ENCODE results near the gene PUS7.
A peak's percentile ranks its signal among the peaks of the same experiment; 100 is the strongest.
"Not testable (repeated sequence)": the region's sequence is repeated elsewhere in the genome, so short reads cannot be mapped to it uniquely, and the experiment has no call there.

The PUS7 gene

DNA sequence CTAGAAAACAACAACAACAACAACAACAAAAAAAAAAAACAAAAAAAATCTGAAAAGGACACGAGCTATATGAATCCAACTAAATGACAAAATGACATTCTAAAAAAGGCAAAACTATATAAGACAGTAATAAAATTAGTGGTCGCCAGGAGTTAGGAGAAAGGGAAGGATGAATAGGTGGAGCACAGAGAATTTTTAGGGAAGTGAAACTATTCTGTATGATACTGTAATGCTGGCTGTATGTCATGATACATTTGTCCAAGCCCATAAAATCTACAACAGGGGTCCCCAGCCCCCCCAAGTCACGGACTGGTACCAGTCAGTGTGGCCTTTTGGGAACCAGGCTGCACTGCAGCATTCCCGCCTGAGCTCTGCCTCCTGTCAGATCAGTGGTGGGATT is 2.8 kb upstream of the PUS7 start:
- no peaks in the 10 kb centered on the region for H3K27me3 ChIP-seq (ENCODE audit: control insufficient read depth in 3 of 3, insufficient read depth in 3 of 3, low read depth in 1 of 3, low read length in 3 of 3)
- H3K9me3 ChIP-seq (replicated peaks in 1 of 2; ENCODE audit: control insufficient read depth in 2 of 2, insufficient read depth in 1 of 2, low read depth in 1 of 2, low read length in 2 of 2): no peaks in the 10 kb centered on the region
- no peak overlapping the region for H2BK12ac ChIP-seq (ENCODE audit: low read length)
- no peak overlapping the region for H3K14ac ChIP-seq (ENCODE audit: low read length)
- no peak overlapping the region for H2AFZ ChIP-seq (ENCODE audit: low read length)
- H3K4me3 ChIP-seq (ENCODE audit: low read length in 2 of 2): no peak overlapping the region
- no peak overlapping the region for H3K18ac ChIP-seq (ENCODE audit: low read length)
- no peak overlapping the region for H4K8ac ChIP-seq (ENCODE audit: low read depth, low read length)
- H3K27ac ChIP-seq (replicated peaks; ENCODE audit: low read length): no peak overlapping the region
- H3K23ac ChIP-seq (ENCODE audit: low read depth, low read length, poor library complexity): no peak overlapping the region
- no peak for DNase-seq (ENCODE audit: low spot score)
- no peak overlapping the region for H3K4ac ChIP-seq (ENCODE audit: low read length)
- H3K9ac ChIP-seq (ENCODE audit: low read depth, low read length, poor library complexity): no peak overlapping the region
- H3K4me1 ChIP-seq (ENCODE audit: control insufficient read depth in 2 of 2, insufficient read depth in 1 of 2, low read depth in 1 of 2, low read length in 2 of 2): peaks cover under 1 to 2% of the 10 kb centered on the region in 2 donors
- peaks cover 4% of the 10 kb centered on the region for H3K79me1 ChIP-seq (ENCODE audit: low read depth, low read length)
- H3K4me2 ChIP-seq (ENCODE audit: insufficient read depth, low read length, poor library complexity, severe bottlenecking): no peak overlapping the region
- H2BK120ac ChIP-seq (ENCODE audit: low read depth, low read length): no peak overlapping the region
- WGBS, 2 donors (ENCODE audit: extremely low coverage in 2 of 2, insufficient read length in 2 of 2, insufficient replicate concordance in 1 of 2): no CpG with 5 or more reads among the region's 4 CpGs
- H2AK5ac ChIP-seq (ENCODE audit: low read depth, low read length): no peak overlapping the region
- no peak overlapping the region for H4K91ac ChIP-seq (ENCODE audit: low read depth, low read length, poor library complexity)
- no peak overlapping the region for H2BK15ac ChIP-seq (ENCODE audit: low read length)
- H3K36me3 ChIP-seq (replicated peaks in 1 of 2; ENCODE audit: control insufficient read depth in 2 of 2, insufficient read depth in 2 of 2, low read length in 2 of 2): peaks cover under 1% of the 10 kb centered on the region in 2 donors
- H2BK5ac ChIP-seq (ENCODE audit: low read length): no peak overlapping the region

DNA sequence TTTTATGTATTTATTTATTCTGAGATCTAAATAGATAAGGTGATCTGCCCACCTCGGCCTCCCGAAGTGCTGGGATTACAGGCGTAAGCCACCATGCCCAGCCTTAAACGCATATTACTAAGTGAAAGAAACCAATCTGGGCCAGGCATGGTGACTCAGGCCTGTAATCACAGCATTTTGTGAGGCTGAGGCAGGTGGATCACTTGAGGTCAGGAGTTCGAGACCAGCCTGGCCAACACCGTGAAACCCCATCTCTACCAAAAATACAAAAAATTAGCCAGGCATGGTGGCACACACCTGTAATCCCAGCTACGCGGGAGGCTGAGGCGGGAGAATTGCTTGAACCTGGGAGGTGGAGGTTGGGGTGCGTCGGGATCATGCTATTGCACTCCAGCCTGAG is 2.4 kb upstream of the PUS7 start:
- H3K18ac ChIP-seq (ENCODE audit: low read length); H3K79me1 ChIP-seq (ENCODE audit: low read depth, low read length); H3K4me2 ChIP-seq (ENCODE audit: insufficient read depth, low read length, poor library complexity, severe bottlenecking); H3K4ac ChIP-seq (ENCODE audit: low read length); H3K27me3 ChIP-seq (ENCODE audit: control insufficient read depth in 3 of 3, insufficient read depth in 3 of 3, low read depth in 1 of 3, low read length in 3 of 3); H3K36me3 ChIP-seq (replicated peaks in 1 of 2; ENCODE audit: control insufficient read depth in 2 of 2, insufficient read depth in 2 of 2, low read length in 2 of 2); H3K23ac ChIP-seq (ENCODE audit: low read depth, low read length, poor library complexity); H2AK5ac ChIP-seq (ENCODE audit: low read depth, low read length); H3K9ac ChIP-seq (ENCODE audit: low read depth, low read length, poor library complexity); DNase-seq (ENCODE audit: low spot score); H3K27ac ChIP-seq (replicated peaks; ENCODE audit: low read length); H3K14ac ChIP-seq (ENCODE audit: low read length); H3K9me3 ChIP-seq (replicated peaks in 1 of 2; ENCODE audit: control insufficient read depth in 2 of 2, insufficient read depth in 1 of 2, low read depth in 1 of 2, low read length in 2 of 2); H2BK120ac ChIP-seq (ENCODE audit: low read depth, low read length); H2BK15ac ChIP-seq (ENCODE audit: low read length); H2BK5ac ChIP-seq (ENCODE audit: low read length); H4K91ac ChIP-seq (ENCODE audit: low read depth, low read length, poor library complexity); H2BK12ac ChIP-seq (ENCODE audit: low read length); H2AFZ ChIP-seq (ENCODE audit: low read length); H4K8ac ChIP-seq (ENCODE audit: low read depth, low read length); H3K4me1 ChIP-seq (ENCODE audit: control insufficient read depth in 2 of 2, insufficient read depth in 1 of 2, low read depth in 1 of 2, low read length in 2 of 2); H3K4me3 ChIP-seq (ENCODE audit: low read length in 2 of 2): not testable (repeated sequence)
- no CpG with 5 or more reads among the region's 11 CpGs for WGBS, 2 donors (ENCODE audit: extremely low coverage in 2 of 2, insufficient read length in 2 of 2, insufficient replicate concordance in 1 of 2)

DNA sequence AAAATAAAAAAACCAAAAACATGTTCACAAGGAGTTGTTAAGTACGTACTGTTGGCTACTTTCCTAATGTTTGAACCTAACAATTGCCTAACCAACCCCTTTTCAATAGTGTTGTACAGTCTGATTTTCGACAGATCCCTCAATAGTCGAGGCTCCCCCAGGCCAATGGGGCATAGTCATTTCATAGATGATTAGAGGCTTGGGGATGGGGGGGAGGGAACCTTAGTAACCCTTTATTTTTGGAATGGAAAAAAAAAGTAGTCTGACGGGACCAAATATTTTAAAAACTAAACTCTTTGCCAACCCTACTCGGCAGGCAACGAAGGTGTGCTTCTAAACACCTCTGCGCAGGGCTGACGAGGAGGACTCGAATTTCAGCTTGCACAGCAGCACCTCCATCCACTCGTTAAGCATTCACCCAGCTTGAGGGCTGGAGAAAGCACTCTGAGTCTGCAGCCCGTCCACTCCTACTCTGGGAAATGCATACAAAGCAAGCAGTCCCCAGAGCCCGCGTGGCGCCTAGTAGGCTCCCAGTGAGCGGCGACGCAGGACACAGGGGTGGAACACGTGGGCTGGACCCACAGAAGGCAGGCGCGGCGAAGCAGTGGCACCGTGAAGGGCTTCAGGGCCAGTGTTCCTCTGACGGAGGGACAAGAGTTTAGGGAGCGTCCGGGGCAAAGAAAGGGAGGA is 899 bp downstream of the PUS7 start:
- no peaks in the 10 kb centered on the region for H3K27me3 ChIP-seq (ENCODE audit: control insufficient read depth in 3 of 3, insufficient read depth in 3 of 3, low read depth in 1 of 3, low read length in 3 of 3)
- H2AK5ac ChIP-seq (ENCODE audit: low read depth, low read length): peak overlapping the region; percentile 58
- H3K14ac ChIP-seq (ENCODE audit: low read length): peak overlapping the region; percentile 94
- H3K4me2 ChIP-seq (ENCODE audit: insufficient read depth, low read length, poor library complexity, severe bottlenecking): peak overlapping the region; percentile 76
- peak overlapping the region; percentile 86 for H4K8ac ChIP-seq (ENCODE audit: low read depth, low read length)
- H3K9ac ChIP-seq (ENCODE audit: low read depth, low read length, poor library complexity): peak overlapping the region; percentile 97
- H2BK5ac ChIP-seq (ENCODE audit: low read length): no peak overlapping the region
- H3K4me1 ChIP-seq (ENCODE audit: control insufficient read depth in 2 of 2, insufficient read depth in 1 of 2, low read depth in 1 of 2, low read length in 2 of 2): peaks cover 2% of the 10 kb centered on the region in 2 donors
- H3K36me3 ChIP-seq (replicated peaks in 1 of 2; ENCODE audit: control insufficient read depth in 2 of 2, insufficient read depth in 2 of 2, low read length in 2 of 2): peaks cover 5 to 34% of the 10 kb centered on the region in 2 donors
- no peak overlapping the region for H2BK12ac ChIP-seq (ENCODE audit: low read length)
- no peak overlapping the region for H4K91ac ChIP-seq (ENCODE audit: low read depth, low read length, poor library complexity)
- H3K23ac ChIP-seq (ENCODE audit: low read depth, low read length, poor library complexity): peak overlapping the region; percentile 99
- no peak overlapping the region for H3K4ac ChIP-seq (ENCODE audit: low read length)
- peak overlapping the region; percentile 96 for H3K18ac ChIP-seq (ENCODE audit: low read length)
- H2BK15ac ChIP-seq (ENCODE audit: low read length): no peak overlapping the region
- peaks cover 4% of the 10 kb centered on the region for H3K79me1 ChIP-seq (ENCODE audit: low read depth, low read length)
- H2BK120ac ChIP-seq (ENCODE audit: low read depth, low read length): no peak overlapping the region
- peak overlapping the region; percentile 71 to 91 for H3K4me3 ChIP-seq (ENCODE audit: low read length in 2 of 2)
- no peak overlapping the region for H3K27ac ChIP-seq (replicated peaks; ENCODE audit: low read length)
- H3K9me3 ChIP-seq (replicated peaks in 1 of 2; ENCODE audit: control insufficient read depth in 2 of 2, insufficient read depth in 1 of 2, low read depth in 1 of 2, low read length in 2 of 2): peaks cover 0 to 6% of the 10 kb centered on the region in 2 donors
- no CpG with 5 or more reads among the region's 25 CpGs for WGBS, 2 donors (ENCODE audit: extremely low coverage in 2 of 2, insufficient read length in 2 of 2, insufficient replicate concordance in 1 of 2)
- peak overlapping the region; percentile 91 for H2AFZ ChIP-seq (ENCODE audit: low read length)
- DNase-seq (ENCODE audit: low spot score): peak; percentile 49

DNA sequence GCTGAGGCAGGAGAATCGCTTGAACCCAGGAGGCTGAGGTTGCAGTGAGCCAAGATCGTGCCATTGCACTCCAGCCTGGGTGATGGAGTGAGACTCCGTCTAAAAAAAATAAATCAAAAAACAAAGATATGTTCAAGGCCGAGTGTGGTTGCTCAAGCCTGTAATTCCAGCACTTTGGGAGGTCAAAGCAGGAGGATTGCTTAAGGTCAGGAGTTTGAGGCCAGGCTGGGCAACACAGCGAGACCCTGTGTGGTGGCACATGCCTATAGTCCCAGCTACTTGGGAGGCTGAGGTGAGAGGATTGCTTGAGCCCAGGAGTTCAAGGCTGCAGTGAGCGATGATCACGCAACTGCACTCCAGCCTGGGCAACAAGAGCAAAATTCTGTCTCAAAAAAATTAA is 1.5 kb downstream of the PUS7 start:
- H3K36me3 ChIP-seq (replicated peaks in 1 of 2; ENCODE audit: control insufficient read depth in 2 of 2, insufficient read depth in 2 of 2, low read length in 2 of 2): peaks cover 5 to 34% of the 10 kb centered on the region in 2 donors
- not testable (repeated sequence) for H4K8ac ChIP-seq (ENCODE audit: low read depth, low read length); H3K23ac ChIP-seq (ENCODE audit: low read depth, low read length, poor library complexity); H2BK15ac ChIP-seq (ENCODE audit: low read length); H3K27ac ChIP-seq (replicated peaks; ENCODE audit: low read length); H3K18ac ChIP-seq (ENCODE audit: low read length); H3K79me1 ChIP-seq (ENCODE audit: low read depth, low read length); H3K4me1 ChIP-seq (ENCODE audit: control insufficient read depth in 2 of 2, insufficient read depth in 1 of 2, low read depth in 1 of 2, low read length in 2 of 2); H2BK5ac ChIP-seq (ENCODE audit: low read length); H2BK12ac ChIP-seq (ENCODE audit: low read length); DNase-seq (ENCODE audit: low spot score); H3K4ac ChIP-seq (ENCODE audit: low read length); H2BK120ac ChIP-seq (ENCODE audit: low read depth, low read length); H4K91ac ChIP-seq (ENCODE audit: low read depth, low read length, poor library complexity); H2AFZ ChIP-seq (ENCODE audit: low read length); H3K9me3 ChIP-seq (replicated peaks in 1 of 2; ENCODE audit: control insufficient read depth in 2 of 2, insufficient read depth in 1 of 2, low read depth in 1 of 2, low read length in 2 of 2); H3K4me2 ChIP-seq (ENCODE audit: insufficient read depth, low read length, poor library complexity, severe bottlenecking); H2AK5ac ChIP-seq (ENCODE audit: low read depth, low read length); H3K14ac ChIP-seq (ENCODE audit: low read length); H3K27me3 ChIP-seq (ENCODE audit: control insufficient read depth in 3 of 3, insufficient read depth in 3 of 3, low read depth in 1 of 3, low read length in 3 of 3)
- peak overlapping the region; percentile 15 for H3K9ac ChIP-seq (ENCODE audit: low read depth, low read length, poor library complexity)
- no CpG with 5 or more reads among the region's 7 CpGs for WGBS, 2 donors (ENCODE audit: extremely low coverage in 2 of 2, insufficient read length in 2 of 2, insufficient replicate concordance in 1 of 2)
- peak overlapping the region in 1 of 2 donors; percentile 71 for H3K4me3 ChIP-seq (ENCODE audit: low read length in 2 of 2)
